Activated CD8-positive, alpha-beta T cell treated with anti-CD3 and anti-CD28 coated beads for 36 hours (primary cell): ENCODE results near the gene FUZ. TPM values are rescaled to one million over a fixed set of nuclear protein-coding genes. Genes with fewer than 3 reads are reported as not detected.

ENCODE experiments used
- ATAC-seq: fragments of 200-7000 bp; cut with Tn5 transposase; one replicate; pipeline ENCODE4 v1.10.0; 2021; ENCODE audit warnings: mild to moderate bottlenecking, moderate library complexity
- CTCF ChIA-PET: fragments of 350-600 bp; sonication (Branson Sonifier 250); formaldehyde crosslinking; loops from one replicate; lab custom pipeline; 2021; ENCODE audit warnings: antibody characterized with exemption; lab: Charles Lee
- POLR2A ChIA-PET: fragments of 350-600 bp; sonication (Branson Sonifier 250); formaldehyde crosslinking; loops from one replicate; lab custom pipeline; 2021; ENCODE audit warnings: antibody characterized with exemption; lab: Charles Lee
- DNase-seq: peaks from one replicate; pipeline ENCODE4 v3.0.0-alpha.2; 2020
- H3K27ac Mint-ChIP-seq: one replicate; pipeline ENCODE4 v1.8.0; 2021; ENCODE audit warnings: mild to moderate bottlenecking, mixed read lengths
- H3K27me3 Mint-ChIP-seq: one replicate; pipeline ENCODE4 v1.8.0; 2021; ENCODE audit warnings: mixed read lengths
- H3K36me3 Mint-ChIP-seq: one replicate; pipeline ENCODE4 v1.8.0; 2021; ENCODE audit warnings: low read depth, mixed read lengths
- H3K4me1 Mint-ChIP-seq: one replicate; pipeline ENCODE4 v1.8.0; 2021; ENCODE audit warnings: low read depth, mixed read lengths
- H3K4me3 Mint-ChIP-seq: one replicate; pipeline ENCODE4 v1.8.0; 2021; ENCODE audit warnings: mild to moderate bottlenecking, moderate library complexity, mixed read lengths
- H3K9me3 Mint-ChIP-seq: one replicate; pipeline ENCODE4 v1.8.0; 2021; ENCODE audit warnings: mixed read lengths
- intact Hi-C: fragments of 100-400 bp; cut with micrococcal nuclease; formaldehyde crosslinking; loops from one replicate; pipeline ENCODE4 v1.10.0; 2022
- total RNA-seq, 2 experiments: library from RNA; stranded (reverse); gene quantifications; one replicate each; pipeline ENCODE4 v1.2.3, GENCODE V29; 2021
- TF ChIP-seq, protein P1 (sequence below): fragments of 200-600 bp; IDR thresholded peaks from one replicate; pipeline ENCODE4 v1.8.0; 2022; ENCODE audit warnings: antibody characterized with exemption, mild to moderate bottlenecking

Gene FUZ
- total RNA-seq, 2 experiments from 2014 or later: 23.5 to 24.1 TPM

GRCh38 chr19:49795615-49796014 lies 17.5 kb downstream of the FUZ start:
- CTCF ChIA-PET: no interaction called here
- ATAC-seq: no peak
- H3K27me3 Mint-ChIP-seq: no peaks in the 10 kb centered on the region

DNA sequence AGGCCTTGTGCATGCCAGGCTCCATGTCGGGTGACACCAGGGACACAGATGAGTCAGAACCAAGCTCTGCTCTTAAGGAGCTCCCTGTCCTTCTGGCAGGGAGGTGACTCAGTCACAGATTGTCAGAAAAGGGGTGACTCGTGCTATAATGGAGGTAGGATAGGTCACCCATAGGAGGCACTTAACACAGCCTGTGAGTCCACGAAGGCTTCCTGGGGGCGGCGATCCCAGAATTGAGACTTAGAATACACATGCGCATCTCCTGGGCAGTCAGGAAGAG lies 19.6 kb downstream of the FUZ start:
- Mint-ChIP-seq H3K9me3 (no peaks in the 10 kb centered on the region), H3K4me3 (no peak overlapping the region), H3K27me3 (no peaks in the 10 kb centered on the region), H3K27ac (peak overlapping the region; percentile 74), H3K36me3 (peaks cover 19% of the 10 kb centered on the region), H3K4me1 (peaks cover 4% of the 10 kb centered on the region)
- TF ChIP-seq, protein P1, sequence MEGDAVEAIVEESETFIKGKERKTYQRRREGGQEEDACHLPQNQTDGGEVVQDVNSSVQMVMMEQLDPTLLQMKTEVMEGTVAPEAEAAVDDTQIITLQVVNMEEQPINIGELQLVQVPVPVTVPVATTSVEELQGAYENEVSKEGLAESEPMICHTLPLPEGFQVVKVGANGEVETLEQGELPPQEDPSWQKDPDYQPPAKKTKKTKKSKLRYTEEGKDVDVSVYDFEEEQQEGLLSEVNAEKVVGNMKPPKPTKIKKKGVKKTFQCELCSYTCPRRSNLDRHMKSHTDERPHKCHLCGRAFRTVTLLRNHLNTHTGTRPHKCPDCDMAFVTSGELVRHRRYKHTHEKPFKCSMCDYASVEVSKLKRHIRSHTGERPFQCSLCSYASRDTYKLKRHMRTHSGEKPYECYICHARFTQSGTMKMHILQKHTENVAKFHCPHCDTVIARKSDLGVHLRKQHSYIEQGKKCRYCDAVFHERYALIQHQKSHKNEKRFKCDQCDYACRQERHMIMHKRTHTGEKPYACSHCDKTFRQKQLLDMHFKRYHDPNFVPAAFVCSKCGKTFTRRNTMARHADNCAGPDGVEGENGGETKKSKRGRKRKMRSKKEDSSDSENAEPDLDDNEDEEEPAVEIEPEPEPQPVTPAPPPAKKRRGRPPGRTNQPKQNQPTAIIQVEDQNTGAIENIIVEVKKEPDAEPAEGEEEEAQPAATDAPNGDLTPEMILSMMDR: no peak
- peak; percentile 32 for DNase-seq
- ATAC-seq: peak; percentile 97
- intact Hi-C loops: no loop called here
- ChIA-PET POLR2A (interaction anchor here (0.6 kb wide), 1 partner anchor 17 kb away, joined by 3 read pairs; no protein-coding TSS in a partner anchor), CTCF (interaction anchor here (0.8 to 1.0 kb wide), 2 partner anchors 16 to 76 kb away, joined by 3 read pairs; no protein-coding TSS in a partner anchor)

More at GRCh38 chr19:49795615-49796014, 17.5 kb downstream of the FUZ start:
- intact Hi-C loops: no loop called here
- Mint-ChIP-seq H3K4me1 (peaks cover 4% of the 10 kb centered on the region), H3K4me3 (no peak overlapping the region), H3K36me3 (peaks cover 24% of the 10 kb centered on the region), H3K9me3 (no peaks in the 10 kb centered on the region), H3K27ac (no peak overlapping the region)
- TF ChIP-seq, protein P1: no peak
- POLR2A ChIA-PET: no interaction called here
- DNase-seq: no peak

DNA sequence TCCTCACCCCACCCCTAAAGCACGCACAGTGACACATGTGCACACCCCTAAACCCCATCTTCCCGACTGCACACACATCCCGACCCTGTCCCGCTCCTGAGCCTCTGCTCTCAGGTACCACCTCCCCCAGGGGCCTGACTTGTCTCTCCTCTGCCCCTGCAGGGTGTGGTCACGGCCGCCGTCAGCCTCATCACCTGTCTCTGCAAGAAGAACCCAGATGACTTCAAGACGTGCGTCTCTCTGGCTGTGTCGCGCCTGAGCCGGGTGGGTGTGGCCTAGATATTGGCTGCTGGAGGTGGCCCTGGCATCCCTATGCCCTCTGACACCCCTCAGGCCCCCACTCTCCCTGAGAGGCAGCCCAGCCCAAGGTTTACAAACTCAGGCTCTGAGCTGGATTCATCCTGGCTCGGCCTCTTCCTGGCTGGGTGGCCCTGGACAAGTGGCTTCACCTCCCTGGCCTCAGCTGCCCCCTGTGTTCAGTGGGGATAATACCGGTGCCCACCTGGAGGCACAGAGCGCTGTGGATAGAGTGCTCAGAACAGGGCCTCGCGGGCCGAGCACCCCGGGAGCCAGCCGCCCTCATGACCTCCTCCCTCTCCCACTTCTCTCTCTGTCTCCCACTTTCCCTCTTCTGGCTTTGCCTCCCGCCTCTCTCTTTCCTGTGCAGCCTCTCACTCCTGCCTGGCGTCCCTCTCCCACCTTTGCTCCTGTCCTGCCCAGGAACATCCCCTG lies 20.1 kb downstream of the FUZ start:
- ATAC-seq: no peak
- TF ChIP-seq, protein P1: no peak
- Mint-ChIP-seq H3K36me3 (peaks cover 24% of the 10 kb centered on the region), H3K27me3 (no peaks in the 10 kb centered on the region), H3K4me3 (no peak overlapping the region), H3K9me3 (no peaks in the 10 kb centered on the region), H3K4me1 (peaks cover 4% of the 10 kb centered on the region), H3K27ac (peak overlapping the region; percentile 74)
- POLR2A ChIA-PET: interaction anchor here (0.6 kb wide), 1 partner anchor 17 kb away, joined by 3 read pairs; no protein-coding TSS in a partner anchor
- no peak for DNase-seq
- CTCF ChIA-PET: interaction anchor here (1.0 kb wide), 1 partner anchor 17 kb away, joined by 3 read pairs; no protein-coding TSS in a partner anchor
- intact Hi-C loops: no loop called here

DNA sequence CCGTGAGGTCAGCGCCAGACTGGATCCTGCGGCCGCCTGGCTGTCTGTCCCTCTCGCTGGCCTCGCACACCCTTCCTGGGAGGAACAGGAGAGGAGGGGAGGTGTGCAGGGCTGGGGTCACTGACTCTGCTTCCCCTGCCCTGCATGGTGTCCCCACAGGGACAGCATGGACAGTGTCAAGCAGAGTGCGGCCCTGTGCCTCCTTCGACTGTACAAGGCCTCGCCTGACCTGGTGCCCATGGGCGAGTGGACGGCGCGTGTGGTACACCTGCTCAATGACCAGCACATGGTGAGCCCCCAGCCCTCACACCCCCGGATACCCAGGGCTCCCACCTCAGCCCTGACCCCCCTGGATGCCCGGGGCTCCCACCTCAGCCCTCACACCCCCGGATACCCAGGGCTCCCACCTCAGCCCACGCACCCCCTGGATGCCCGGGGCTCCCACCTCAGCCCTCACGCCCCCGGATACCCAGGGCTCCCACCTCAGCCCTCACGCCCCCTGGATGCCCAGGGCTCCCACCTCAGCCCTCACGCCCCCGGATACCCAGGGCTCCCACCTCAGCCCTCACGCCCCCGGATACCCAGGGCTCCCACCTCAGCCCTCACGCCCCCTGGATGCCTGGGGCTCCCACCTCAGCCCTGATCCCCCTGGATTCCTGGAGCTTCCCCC lies 21.2 kb downstream of the FUZ start:
- H3K9me3 Mint-ChIP-seq: no peaks in the 10 kb centered on the region
- ATAC-seq (no peak), DNase-seq (no peak)
- no peak overlapping the region for H3K4me3 Mint-ChIP-seq
- peaks cover 29% of the 10 kb centered on the region for H3K36me3 Mint-ChIP-seq
- ChIA-PET CTCF (no interaction called here), POLR2A (no interaction called here)
- peaks cover 4% of the 10 kb centered on the region for H3K4me1 Mint-ChIP-seq
- H3K27ac Mint-ChIP-seq: no peak overlapping the region
- intact Hi-C loops: no loop called here
- TF ChIP-seq, protein P1: no peak
- no peaks in the 10 kb centered on the region for H3K27me3 Mint-ChIP-seq

GRCh38 chr19:49790866-49791265 lies 22.2 kb downstream of the FUZ start:
- TF ChIP-seq, protein P1: no peak
- Mint-ChIP-seq H3K27ac (no peak overlapping the region), H3K4me1 (peaks cover 4% of the 10 kb centered on the region), H3K9me3 (no peaks in the 10 kb centered on the region), H3K27me3 (no peaks in the 10 kb centered on the region), H3K4me3 (no peak overlapping the region), H3K36me3 (peaks cover 24% of the 10 kb centered on the region)
- ATAC-seq (no peak), DNase-seq (no peak)
- intact Hi-C loops: no loop called here
- ChIA-PET POLR2A (no interaction called here), CTCF (no interaction called here)
